ENCODE measurements around the gene SYNGAP1.
"Not testable (repeated sequence)": the region's sequence is repeated elsewhere in the genome, so short reads cannot be mapped to it uniquely, and the experiment has no call there.

The SYNGAP1 gene

GRCh38 chr6:33483678-33484077, 63.8 kb downstream of the SYNGAP1 start:
- DNase-seq: no peak

GRCh38 chr6:33484673-33485262, 64.9 kb downstream of the SYNGAP1 start:
- not testable (repeated sequence) for DNase-seq

DNA sequence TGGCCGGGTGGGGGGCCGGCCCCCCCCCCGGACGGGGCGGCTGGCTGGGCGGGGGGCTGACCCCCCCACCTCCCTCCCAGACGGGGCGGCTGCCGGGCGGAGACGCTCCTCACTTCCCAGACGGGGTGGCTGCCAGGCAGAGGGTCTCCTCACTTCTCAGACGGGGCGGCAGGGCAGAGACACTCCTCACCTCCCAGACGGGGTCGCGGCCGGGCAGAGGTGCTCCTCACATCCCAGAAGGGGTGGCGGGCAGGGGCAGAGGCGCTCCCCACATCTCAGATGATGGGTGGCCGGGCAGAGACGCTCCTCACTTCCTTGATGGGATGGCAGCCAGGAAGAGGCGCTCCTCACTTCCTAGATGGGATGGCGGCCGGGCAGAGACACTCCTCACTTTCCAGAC, 65.8 kb downstream of the SYNGAP1 start:
- DNase-seq: not testable (repeated sequence)

GRCh38 chr6:33488339-33488738, 68.5 kb downstream of the SYNGAP1 start:
- peak; percentile 72 for DNase-seq

DNA sequence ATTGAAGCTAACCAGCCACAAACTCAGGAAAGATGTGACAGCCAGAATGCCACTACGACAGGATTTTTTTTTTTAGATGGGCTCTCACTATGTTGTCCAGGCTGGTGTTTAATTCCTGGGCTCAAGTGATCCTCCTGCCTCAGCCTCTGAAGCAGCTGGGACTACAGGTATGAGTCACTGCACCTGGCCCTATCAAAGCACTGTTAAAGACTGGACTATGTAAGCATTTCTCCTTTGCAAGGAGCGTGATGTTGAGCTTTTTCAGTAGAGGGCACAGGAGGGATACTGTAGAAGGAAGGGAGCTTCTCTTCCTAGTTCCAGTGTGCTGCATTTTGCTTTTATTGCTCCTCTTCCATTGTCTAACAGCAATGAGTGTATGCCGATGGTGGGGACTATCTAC, 70.3 kb downstream of the SYNGAP1 start:
- DNase-seq: peak; percentile 31

- no peak for DNase-seq
Observed at GRCh38 chr6:33490621-33491020, 70.8 kb downstream of the SYNGAP1 start.

DNA sequence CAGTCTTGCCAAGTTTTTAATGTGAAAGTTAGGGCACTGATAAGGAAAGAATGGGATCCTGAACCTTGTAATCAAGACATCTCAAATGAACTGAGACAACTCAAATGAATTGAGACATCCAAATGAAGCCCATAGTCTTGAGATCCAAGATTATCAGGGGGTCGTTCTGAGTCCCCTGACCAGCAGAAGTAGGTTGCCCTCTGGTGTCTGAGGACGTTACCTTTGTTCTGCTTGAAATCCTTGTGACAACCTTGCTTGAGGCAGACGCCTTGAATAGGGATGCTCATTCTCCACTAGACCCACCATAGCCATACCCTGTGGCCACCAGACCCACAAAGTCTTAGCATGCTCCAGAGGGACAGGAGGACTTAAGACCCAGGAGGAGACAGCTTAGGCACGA, 72.2 kb downstream of the SYNGAP1 start:
- peak; percentile 19 for DNase-seq

- no peak for DNase-seq
Observed at GRCh38 chr6:33497157-33497556, 77.3 kb downstream of the SYNGAP1 start.

- no peak for DNase-seq
Observed at GRCh38 chr6:33502486-33502885, 82.6 kb downstream of the SYNGAP1 start.

- no peak for DNase-seq
Observed at GRCh38 chr6:33504486-33504885, 84.6 kb downstream of the SYNGAP1 start.

All from hematopoietic multipotent progenitor cell treated with erythropoietin and hydrocortisone succinate and interleukin-3 and kit ligand, for 6 days (in vitro differentiated cells).